Caco-2 (cell line): ENCODE data around the gene TTC14. TPM values are rescaled to one million over a fixed set of nuclear protein-coding genes. Genes with fewer than 3 reads are reported as not detected.

ENCODE experiments used
- BruUV-seq: library from RNA; stranded (reverse); fragments of 400-500 nt; replicated peaks from 2 replicates; lab custom pipeline; 2021; lab: Mats Ljungman, UMichigan
- CTCF ChIA-PET: fragments of 300-600 bp; sonication (Branson Sonifier 250); formaldehyde crosslinking; loops from one replicate; lab custom pipeline; 2022; ENCODE audit warnings: antibody characterized with exemption; lab: Charles Lee
- POLR2A ChIA-PET: fragments of 300-600 bp; sonication (Branson Sonifier 250); formaldehyde crosslinking; loops from one replicate; lab custom pipeline; 2022; ENCODE audit warnings: antibody characterized with exemption; lab: Charles Lee
- DNase-seq, 2 experiments: peaks; one replicate each; pipeline versions ENCODE4 v3.0.0 to v3.0.0-alpha.2; 2020 to 2022
- H3K27me3 ChIP-seq: replicated peaks from 2 replicates; pipeline ENCODE4 v1.6.0; 2011; ENCODE audit warnings: low read length; ENCODE audit not compliant: control insufficient read depth, insufficient read depth
- H3K36me3 ChIP-seq: 2 replicates; pipeline ENCODE4 v1.5.1; 2011; ENCODE audit warnings: low read length; ENCODE audit not compliant: control insufficient read depth, insufficient read depth
- H3K4me1 ChIP-seq: fragments of 250-450 bp; sonication (Bioruptor Pico); 2 replicates; pipeline ENCODE4 v1.5.1; 2020; ENCODE audit warnings: mild to moderate bottlenecking
- H3K4me3 ChIP-seq: 2 replicates; pipeline ENCODE4 v1.5.1; 2011; ENCODE audit warnings: low read depth, mild to moderate bottlenecking, control low read depth, low read length
- H3K9me3 ChIP-seq: fragments of 250-450 bp; sonication (Bioruptor Pico); 2 replicates; pipeline ENCODE4 v1.5.1; 2020; ENCODE audit warnings: mild to moderate bottlenecking, moderate library complexity
- H3K27ac Mint-ChIP-seq: one replicate; pipeline ENCODE4 v1.8.0; 2022; ENCODE audit warnings: mixed read lengths; ENCODE audit not compliant: unreplicated experiment
- H3K27me3 Mint-ChIP-seq: one replicate; pipeline ENCODE4 v1.8.0; 2022; ENCODE audit warnings: mixed read lengths; ENCODE audit not compliant: insufficient read depth, unreplicated experiment
- H3K36me3 Mint-ChIP-seq: one replicate; pipeline ENCODE4 v1.8.0; 2022; ENCODE audit warnings: mild to moderate bottlenecking, mixed read lengths; ENCODE audit not compliant: insufficient read depth, unreplicated experiment
- H3K4me1 Mint-ChIP-seq: one replicate; pipeline ENCODE4 v1.8.0; 2022; ENCODE audit warnings: low read depth, mixed read lengths; ENCODE audit not compliant: unreplicated experiment
- H3K4me3 Mint-ChIP-seq: one replicate; pipeline ENCODE4 v1.8.0; 2022; ENCODE audit warnings: mild to moderate bottlenecking, moderate library complexity, mixed read lengths; ENCODE audit not compliant: unreplicated experiment
- H3K9me3 Mint-ChIP-seq: one replicate; pipeline ENCODE4 v1.8.0; 2022; ENCODE audit warnings: mixed read lengths; ENCODE audit not compliant: unreplicated experiment
- intact Hi-C: fragments of 100-400 bp; cut with micrococcal nuclease; formaldehyde crosslinking; loops from one replicate; pipeline ENCODE4 v1.10.0; 2022; ENCODE audit not compliant: unreplicated experiment
- total RNA-seq: library from RNA; stranded (reverse); gene quantifications from 2 replicates; pipeline ENCODE4 v1.2.3, GENCODE V29; 2022
- TF ChIP-seq, protein P1 (sequence below), 2 experiments: fragments of 200-600 bp in 1 of 2; IDR thresholded peaks; 1 replicate in 1 of 2; 2 replicates in 1 of 2; pipeline versions ENCODE4 v1.5.1 to v1.8.0; 2011 to 2022; ENCODE audit warnings: antibody characterized with exemption in 1 of 2, control low read depth in 1 of 2, inconsistent platforms in 1 of 2, low read depth in 1 of 2, low read length in 1 of 2, mild to moderate bottlenecking in 1 of 2, moderate library complexity in 1 of 2; ENCODE audit not compliant: insufficient read depth in 1 of 2, severe bottlenecking in 1 of 2, unreplicated experiment in 1 of 2

Gene TTC14
- total RNA-seq, 1 experiment from 2014 or later, result 39.7 TPM

- intact Hi-C loops, result loop anchor here (1.0 to 2.0 kb wide), 3 partner anchors 666 to 826 kb away; no protein-coding TSS in a partner anchor
Observed at GRCh38 chr3:180594631-180595558, 7.1 kb upstream of the TTC14 start.

GRCh38 chr3:180595559-180595935 is 6.4 kb upstream of the TTC14 start:
- H3K9me3 ChIP-seq, result no peaks in the 10 kb centered on the region
- Mint-ChIP-seq H3K27ac (no peak overlapping the region), H3K4me1 (no peaks in the 10 kb centered on the region), H3K9me3 (no peaks in the 10 kb centered on the region), H3K36me3 (peaks cover 5% of the 10 kb centered on the region), H3K27me3 (peaks cover 3% of the 10 kb centered on the region), H3K4me3 (no peak overlapping the region)
- no TSS peak for BruUV-seq
- H3K27me3 ChIP-seq, result no peaks in the 10 kb centered on the region
- no peak overlapping the region for H3K4me3 ChIP-seq
- ChIA-PET POLR2A (no interaction called here), CTCF (no interaction called here)
- TF ChIP-seq, protein P1, sequence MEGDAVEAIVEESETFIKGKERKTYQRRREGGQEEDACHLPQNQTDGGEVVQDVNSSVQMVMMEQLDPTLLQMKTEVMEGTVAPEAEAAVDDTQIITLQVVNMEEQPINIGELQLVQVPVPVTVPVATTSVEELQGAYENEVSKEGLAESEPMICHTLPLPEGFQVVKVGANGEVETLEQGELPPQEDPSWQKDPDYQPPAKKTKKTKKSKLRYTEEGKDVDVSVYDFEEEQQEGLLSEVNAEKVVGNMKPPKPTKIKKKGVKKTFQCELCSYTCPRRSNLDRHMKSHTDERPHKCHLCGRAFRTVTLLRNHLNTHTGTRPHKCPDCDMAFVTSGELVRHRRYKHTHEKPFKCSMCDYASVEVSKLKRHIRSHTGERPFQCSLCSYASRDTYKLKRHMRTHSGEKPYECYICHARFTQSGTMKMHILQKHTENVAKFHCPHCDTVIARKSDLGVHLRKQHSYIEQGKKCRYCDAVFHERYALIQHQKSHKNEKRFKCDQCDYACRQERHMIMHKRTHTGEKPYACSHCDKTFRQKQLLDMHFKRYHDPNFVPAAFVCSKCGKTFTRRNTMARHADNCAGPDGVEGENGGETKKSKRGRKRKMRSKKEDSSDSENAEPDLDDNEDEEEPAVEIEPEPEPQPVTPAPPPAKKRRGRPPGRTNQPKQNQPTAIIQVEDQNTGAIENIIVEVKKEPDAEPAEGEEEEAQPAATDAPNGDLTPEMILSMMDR (IDR thresholded peaks at IDR 0.05; ENCODE audit: insufficient read depth in 1 of 2, low read depth in 1 of 2, low read length in 1 of 2, severe bottlenecking in 1 of 2, unreplicated experiment in 1 of 2), result no peak
- H3K36me3 ChIP-seq, result no peaks in the 10 kb centered on the region
- H3K4me1 ChIP-seq, result no peaks in the 10 kb centered on the region
- intact Hi-C loops, result loop anchor here (1.0 to 2.0 kb wide), 3 partner anchors 666 to 827 kb away; no protein-coding TSS in a partner anchor
- no peak for DNase-seq

More at GRCh38 chr3:180594631-180595558, 7.1 kb upstream of the TTC14 start:
- H3K4me1 Mint-ChIP-seq, result no peaks in the 10 kb centered on the region
- H3K9me3 ChIP-seq, result no peaks in the 10 kb centered on the region
- no peak overlapping the region for H3K27ac Mint-ChIP-seq
- H3K4me1 ChIP-seq, result no peaks in the 10 kb centered on the region
- H3K27me3 ChIP-seq, result no peaks in the 10 kb centered on the region
- peaks cover 3% of the 10 kb centered on the region for H3K27me3 Mint-ChIP-seq
- no peaks in the 10 kb centered on the region for H3K36me3 ChIP-seq
- BruUV-seq, result no TSS peak
- H3K4me3 ChIP-seq, result no peak overlapping the region
- H3K9me3 Mint-ChIP-seq, result no peaks in the 10 kb centered on the region
- DNase-seq, result peak in 1 of 2 experiments; percentile 14
- ChIA-PET CTCF (no interaction called here), POLR2A (no interaction called here)
- no peak overlapping the region for H3K4me3 Mint-ChIP-seq
- H3K36me3 Mint-ChIP-seq, result peaks cover 5% of the 10 kb centered on the region
- TF ChIP-seq, protein P1 (IDR thresholded peaks at IDR 0.05; ENCODE audit: insufficient read depth in 1 of 2, low read depth in 1 of 2, low read length in 1 of 2, severe bottlenecking in 1 of 2, unreplicated experiment in 1 of 2), result peak in 1 of 2 experiments; percentile 13

DNA sequence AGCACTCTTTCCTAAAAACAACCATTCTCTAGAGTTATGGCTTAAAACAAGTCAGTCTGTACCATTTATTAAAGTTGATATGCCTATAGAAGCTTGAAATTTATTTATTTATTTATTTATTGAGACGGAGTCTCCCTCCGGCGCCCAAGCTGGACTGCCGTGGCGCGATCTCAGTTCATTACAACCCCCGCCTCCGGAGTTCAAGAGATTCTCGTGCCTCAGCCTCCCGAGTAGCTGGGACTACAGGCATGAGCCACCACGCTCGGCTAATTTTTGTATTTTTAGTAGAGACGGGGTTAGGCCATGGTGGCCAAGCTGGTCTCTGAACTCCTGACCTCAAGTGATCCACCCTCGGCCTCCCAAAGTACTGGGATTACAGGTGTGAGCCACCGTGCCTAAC is 1.5 kb upstream of the TTC14 start:
- TF ChIP-seq, protein P1 (IDR thresholded peaks at IDR 0.05; ENCODE audit: insufficient read depth in 1 of 2, low read depth in 1 of 2, low read length in 1 of 2, severe bottlenecking in 1 of 2, unreplicated experiment in 1 of 2), result no peak
- H3K27me3 Mint-ChIP-seq, result peaks cover 3% of the 10 kb centered on the region
- ChIA-PET POLR2A (no interaction called here), CTCF (no interaction called here)
- H3K4me1 Mint-ChIP-seq, result no peaks in the 10 kb centered on the region
- no peak overlapping the region for H3K27ac Mint-ChIP-seq
- H3K36me3 Mint-ChIP-seq, result peaks cover 14% of the 10 kb centered on the region
- Histone ChIP-seq H3K36me3 (no peaks in the 10 kb centered on the region), H3K4me3 (no peak overlapping the region), H3K27me3 (no peaks in the 10 kb centered on the region), H3K4me1 (peaks cover 6% of the 10 kb centered on the region; the same call in 1 of the 2 replicates), H3K9me3 (no peaks in the 10 kb centered on the region)
- intact Hi-C loops, result no loop called here
- no peak for DNase-seq
- H3K9me3 Mint-ChIP-seq, result no peaks in the 10 kb centered on the region
- BruUV-seq, result no TSS peak
- no peak overlapping the region for H3K4me3 Mint-ChIP-seq
